Vein endothelial cell (primary cell): Measurements from ENCODE around the gene LHX8. TPM values are rescaled to one million over a fixed set of nuclear protein-coding genes. Genes with fewer than 3 reads are reported as not detected.

Source experiments
- small RNA-seq: library from RNA; depleted of rRNA; stranded (forward); fragments of <200 nt; gene quantifications from one replicate; pipeline ENCODE3, GENCODE V24; 2012
- total RNA-seq: library from RNA; depleted of rRNA; stranded (reverse); fragments of >200 nt; gene quantifications from 2 replicates; pipeline ENCODE4 v1.2.3, GENCODE V29; 2012

LHX8 gene
- not detected in 2 replicates for total RNA-seq

DNA sequence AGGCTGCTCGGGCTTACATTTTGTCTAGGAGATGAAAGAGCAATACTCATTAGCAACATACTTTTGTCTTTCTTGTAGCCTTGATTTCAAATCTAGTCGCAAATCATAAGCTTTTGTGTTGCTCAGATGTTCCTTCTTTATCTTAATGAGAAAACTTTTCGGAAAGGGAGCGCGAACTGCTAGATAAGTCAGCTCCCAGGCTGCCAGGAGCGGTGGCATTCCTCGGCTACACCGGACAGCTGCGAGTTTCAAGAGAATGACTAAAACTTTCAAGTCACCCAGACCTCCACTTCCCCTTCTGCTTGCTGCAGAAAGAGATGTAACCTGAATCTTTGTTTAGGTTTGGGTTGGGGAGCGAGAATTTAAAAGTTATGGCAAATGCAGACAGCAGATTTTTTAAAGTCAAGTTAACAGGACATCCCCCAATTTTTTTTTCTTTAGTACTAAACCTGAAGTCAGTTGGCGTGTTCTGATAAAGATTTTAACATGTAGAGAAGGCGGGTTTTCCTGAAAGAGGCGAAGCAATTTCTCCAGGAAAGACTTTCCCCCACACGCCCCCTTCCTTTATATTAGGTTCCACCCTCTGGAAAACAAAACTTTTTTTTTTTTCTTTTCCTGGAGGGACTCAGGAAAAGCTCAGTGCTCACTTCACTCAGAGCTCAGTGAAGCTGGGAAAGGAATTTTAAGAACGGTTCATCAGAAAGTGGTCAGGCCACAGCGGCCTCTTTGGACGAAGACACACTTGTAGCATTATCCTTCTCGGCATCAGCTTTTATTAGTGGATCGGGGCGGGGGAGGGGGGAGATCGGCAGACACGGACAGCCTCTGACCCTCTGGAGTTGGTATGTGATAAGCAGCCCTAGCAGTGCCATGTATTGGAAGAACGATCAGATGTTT is at the start of gene LHX8:
LHX8 (plus strand) TSS at position 639 of the 897 bp plus-strand sequence. CDS start 2,227 bp downstream, outside the sequence.

Small RNA genes lying within 50 kb of the gene (small RNA-seq; reads per million reads assigned to genes)
- not detected for gene RNU6-622P
